NB4 (cell line): ENCODE data around the gene SLC15A5.
A peak's percentile ranks its signal among the peaks of the same experiment; 100 is the strongest.

Experiments used
- DNase-seq: peaks from one replicate; pipeline ENCODE4 v3.0.0; 2010; ENCODE audit warnings: low read depth
- H3K4me3 ChIP-seq: one replicate; pipeline ENCODE4 v1.5.1; 2011; ENCODE audit warnings: mild to moderate bottlenecking, low read depth, low read length, moderate library complexity
- MYC ChIP-seq: IDR thresholded peaks from 2 replicates; pipeline ENCODE4 v1.6.1; 2011; ENCODE audit warnings: low read depth, low read length
- POLR2A ChIP-seq: IDR thresholded peaks from 2 replicates; pipeline ENCODE4 v1.6.1; 2011; ENCODE audit warnings: mild to moderate bottlenecking; ENCODE audit not compliant: insufficient read length; ENCODE audit errors: extremely low read depth
- TF ChIP-seq, protein P1 (sequence below): IDR thresholded peaks from 2 replicates; pipeline ENCODE4 v1.6.1; 2011; ENCODE audit warnings: low read depth, low read length
- TF ChIP-seq, protein P2 (sequence below): IDR thresholded peaks from one replicate; pipeline ENCODE4 v1.5.1; 2012; ENCODE audit warnings: low read depth, low read length

SLC15A5 gene

DNA sequence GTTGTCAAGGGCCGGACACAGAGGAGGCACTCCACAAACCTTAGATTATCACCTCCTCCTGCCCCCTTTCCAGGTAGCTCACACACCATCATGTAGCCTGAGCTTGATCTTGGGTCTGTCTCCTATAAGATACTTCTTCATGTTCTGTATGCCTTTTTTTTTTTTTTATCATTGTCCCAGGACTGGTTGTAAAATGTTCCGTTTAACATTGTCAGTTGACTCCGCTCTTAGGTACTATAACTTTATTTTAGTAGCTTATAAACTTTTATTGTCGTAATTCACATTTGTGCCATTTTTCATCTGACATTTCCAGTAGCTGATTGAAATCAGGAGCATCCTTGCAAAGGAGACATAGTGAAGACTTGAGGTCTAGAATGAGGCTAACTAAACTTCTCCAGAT lies 79.9 kb downstream of the SLC15A5 start:
- TF ChIP-seq, protein P1, sequence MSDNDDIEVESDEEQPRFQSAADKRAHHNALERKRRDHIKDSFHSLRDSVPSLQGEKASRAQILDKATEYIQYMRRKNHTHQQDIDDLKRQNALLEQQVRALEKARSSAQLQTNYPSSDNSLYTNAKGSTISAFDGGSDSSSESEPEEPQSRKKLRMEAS: no peak
- TF ChIP-seq POLR2A: no peak
- no peak for TF ChIP-seq MYC
- TF ChIP-seq, protein P2, sequence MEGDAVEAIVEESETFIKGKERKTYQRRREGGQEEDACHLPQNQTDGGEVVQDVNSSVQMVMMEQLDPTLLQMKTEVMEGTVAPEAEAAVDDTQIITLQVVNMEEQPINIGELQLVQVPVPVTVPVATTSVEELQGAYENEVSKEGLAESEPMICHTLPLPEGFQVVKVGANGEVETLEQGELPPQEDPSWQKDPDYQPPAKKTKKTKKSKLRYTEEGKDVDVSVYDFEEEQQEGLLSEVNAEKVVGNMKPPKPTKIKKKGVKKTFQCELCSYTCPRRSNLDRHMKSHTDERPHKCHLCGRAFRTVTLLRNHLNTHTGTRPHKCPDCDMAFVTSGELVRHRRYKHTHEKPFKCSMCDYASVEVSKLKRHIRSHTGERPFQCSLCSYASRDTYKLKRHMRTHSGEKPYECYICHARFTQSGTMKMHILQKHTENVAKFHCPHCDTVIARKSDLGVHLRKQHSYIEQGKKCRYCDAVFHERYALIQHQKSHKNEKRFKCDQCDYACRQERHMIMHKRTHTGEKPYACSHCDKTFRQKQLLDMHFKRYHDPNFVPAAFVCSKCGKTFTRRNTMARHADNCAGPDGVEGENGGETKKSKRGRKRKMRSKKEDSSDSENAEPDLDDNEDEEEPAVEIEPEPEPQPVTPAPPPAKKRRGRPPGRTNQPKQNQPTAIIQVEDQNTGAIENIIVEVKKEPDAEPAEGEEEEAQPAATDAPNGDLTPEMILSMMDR: no peak
- no peak overlapping the region for H3K4me3 ChIP-seq
- no peak for DNase-seq

DNA sequence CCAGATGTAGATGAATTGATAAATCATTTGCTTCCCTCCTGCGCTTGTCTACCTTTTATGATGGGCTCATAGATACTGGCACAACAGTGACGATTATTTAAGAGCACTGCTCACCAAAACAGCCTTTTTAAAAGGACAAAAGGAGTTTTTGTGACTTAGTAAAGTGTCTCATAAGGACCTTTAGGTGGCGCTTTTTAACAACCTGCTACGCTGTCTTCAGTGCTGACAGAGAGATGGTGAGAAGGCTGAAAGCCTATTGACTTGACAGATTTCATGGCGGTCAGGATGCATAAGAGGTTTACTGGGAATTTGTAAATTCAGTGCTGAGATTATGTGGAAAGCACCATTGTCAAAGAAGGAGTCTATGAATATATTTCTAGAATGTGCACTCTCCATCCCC lies 87.6 kb downstream of the SLC15A5 start:
- peak; percentile 65 for DNase-seq
- H3K4me3 ChIP-seq: no peak overlapping the region
- TF ChIP-seq, protein P2: peak; percentile 41
- TF ChIP-seq POLR2A (no peak), MYC (no peak)
- TF ChIP-seq, protein P1: no peak

DNA sequence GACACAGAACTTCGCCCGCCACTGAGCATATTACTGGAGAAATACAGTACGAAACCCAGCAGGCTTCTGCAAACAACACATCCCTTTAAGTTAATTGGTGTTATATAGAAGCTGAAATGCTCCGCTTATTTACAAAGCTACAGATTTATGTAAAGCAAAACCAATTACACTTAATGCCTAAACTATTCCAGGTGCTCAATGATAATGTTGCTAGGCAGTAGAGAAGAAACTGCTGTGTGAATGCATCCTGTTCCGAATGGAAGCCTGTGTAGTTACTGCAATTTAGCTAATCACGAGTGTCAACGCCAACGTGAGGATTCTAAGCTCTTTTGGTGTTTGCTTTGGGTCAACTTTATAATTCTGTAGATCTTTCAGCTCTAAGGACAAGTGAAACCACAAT lies 89.8 kb downstream of the SLC15A5 start:
- H3K4me3 ChIP-seq: no peak overlapping the region
- TF ChIP-seq, protein P1: no peak
- TF ChIP-seq POLR2A (no peak), MYC (no peak)
- TF ChIP-seq, protein P2: no peak

DNA sequence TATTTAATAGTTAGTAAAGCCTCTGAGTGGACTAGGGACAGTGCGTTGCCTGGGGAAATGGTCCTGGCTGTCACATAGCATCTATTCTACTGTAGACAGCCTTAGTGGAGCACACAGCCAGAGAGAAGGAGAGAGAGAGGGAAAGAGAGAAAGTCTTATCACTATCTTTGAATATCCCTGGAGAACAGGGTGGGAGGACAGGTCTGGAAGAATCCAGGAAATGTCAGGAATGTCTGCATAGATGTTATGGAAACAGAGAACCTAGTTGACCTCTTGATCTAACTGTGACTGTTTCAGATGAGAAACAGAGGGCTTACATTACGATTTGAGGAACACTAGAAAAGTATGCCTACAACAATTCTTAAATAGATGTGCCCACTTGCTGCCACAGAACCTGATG lies 92.8 kb downstream of the SLC15A5 start:
- no peak for DNase-seq
- no peak overlapping the region for H3K4me3 ChIP-seq
- TF ChIP-seq POLR2A (no peak), MYC (no peak)
- TF ChIP-seq, protein P1: no peak
- TF ChIP-seq, protein P2: no peak

More for the DNA sequence above, 89.8 kb downstream of the SLC15A5 start:
- DNase-seq: no peak

DNA sequence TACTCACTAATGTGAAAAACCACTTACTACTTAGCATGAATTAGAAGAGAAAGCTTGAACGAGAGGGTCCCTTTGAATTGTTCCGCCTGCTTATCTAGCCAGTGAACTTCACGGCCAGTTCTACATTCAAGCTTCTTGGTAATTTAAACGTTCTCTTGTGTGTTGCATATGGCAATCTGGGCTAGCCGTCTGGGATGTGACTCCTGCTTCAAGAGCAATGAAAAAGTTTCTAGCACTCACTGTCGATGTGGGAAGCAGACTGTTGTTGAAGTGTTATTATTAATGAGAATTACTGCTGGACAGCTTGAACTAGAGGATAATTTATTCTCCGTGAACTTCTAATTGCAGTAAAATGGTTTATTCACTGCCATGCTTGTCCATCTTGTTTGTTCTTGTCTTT lies 93.9 kb downstream of the SLC15A5 start:
- no peak overlapping the region for H3K4me3 ChIP-seq
- DNase-seq: no peak
- TF ChIP-seq POLR2A: no peak
- TF ChIP-seq, protein P1: no peak
- TF ChIP-seq, protein P2: no peak
- no peak for TF ChIP-seq MYC

DNA sequence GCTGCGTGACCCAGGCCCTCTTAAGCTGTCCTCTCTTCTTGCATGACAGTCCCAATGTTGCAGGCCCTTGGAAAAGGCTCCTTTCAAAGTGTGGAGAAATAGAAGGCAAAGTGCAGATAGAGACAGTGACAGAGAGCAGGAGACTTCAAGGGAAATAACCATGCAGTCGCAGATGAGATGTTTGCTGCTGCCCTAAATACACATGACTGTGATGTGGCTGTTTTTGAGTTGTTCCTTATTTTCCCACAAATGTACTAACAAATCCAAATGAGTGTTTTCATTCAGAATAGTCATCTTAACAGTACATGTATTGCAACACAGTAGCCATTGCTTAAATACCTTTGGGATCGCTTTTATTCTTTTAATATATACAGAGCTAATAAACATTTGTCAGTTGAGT lies 101.6 kb downstream of the SLC15A5 start:
- TF ChIP-seq, protein P2: no peak
- no peak for DNase-seq
- no peak overlapping the region for H3K4me3 ChIP-seq
